Prostate gland (tissue), 2 donors: ENCODE measurements around the gene HAGH.
"Not testable (repeated sequence)": the region's sequence is repeated elsewhere in the genome, so short reads cannot be mapped to it uniquely, and the experiment has no call there.

ENCODE experiments used
- POLR2A ChIP-seq: fragments of 450-650 bp; IDR thresholded peaks from one replicate; pipeline ENCODE4 v1.6.1; 2016; ENCODE audit warnings: antibody characterized with exemption, mild to moderate bottlenecking
- TF ChIP-seq, protein P1 (sequence below), 4 experiments: fragments of 200-600 bp in 2 of 4; fragments of 450-650 bp in 2 of 4; sonication (generic) in 2 of 4; IDR thresholded peaks; 1 replicate in 3 of 4; 2 replicates in 1 of 4; pipeline ENCODE4 v1.5.1; 2016 to 2019; ENCODE audit warnings: antibody characterized with exemption in 4 of 4, mild to moderate bottlenecking in 2 of 4, moderate library complexity in 2 of 4

DNA sequence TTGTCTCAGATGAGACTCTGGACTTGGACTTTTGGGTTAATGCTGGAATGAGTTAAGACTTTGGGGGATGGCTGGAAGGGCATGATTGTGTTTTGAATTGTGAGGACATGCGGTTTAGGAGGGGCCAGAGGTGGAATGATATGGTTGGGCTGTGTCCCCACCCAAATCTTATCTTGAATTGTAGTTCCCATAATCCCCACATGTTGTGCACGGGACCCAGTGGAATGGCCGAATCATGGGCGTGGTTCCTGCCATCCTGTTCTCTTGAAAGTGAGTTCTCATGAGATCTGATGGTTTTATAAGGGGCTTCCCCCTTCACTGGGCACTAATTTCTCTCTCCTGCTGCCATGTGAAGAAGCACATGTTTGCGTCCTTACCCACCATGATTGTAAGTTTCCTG, 27.4 kb downstream of the HAGH start:
- TF ChIP-seq, protein P1, sequence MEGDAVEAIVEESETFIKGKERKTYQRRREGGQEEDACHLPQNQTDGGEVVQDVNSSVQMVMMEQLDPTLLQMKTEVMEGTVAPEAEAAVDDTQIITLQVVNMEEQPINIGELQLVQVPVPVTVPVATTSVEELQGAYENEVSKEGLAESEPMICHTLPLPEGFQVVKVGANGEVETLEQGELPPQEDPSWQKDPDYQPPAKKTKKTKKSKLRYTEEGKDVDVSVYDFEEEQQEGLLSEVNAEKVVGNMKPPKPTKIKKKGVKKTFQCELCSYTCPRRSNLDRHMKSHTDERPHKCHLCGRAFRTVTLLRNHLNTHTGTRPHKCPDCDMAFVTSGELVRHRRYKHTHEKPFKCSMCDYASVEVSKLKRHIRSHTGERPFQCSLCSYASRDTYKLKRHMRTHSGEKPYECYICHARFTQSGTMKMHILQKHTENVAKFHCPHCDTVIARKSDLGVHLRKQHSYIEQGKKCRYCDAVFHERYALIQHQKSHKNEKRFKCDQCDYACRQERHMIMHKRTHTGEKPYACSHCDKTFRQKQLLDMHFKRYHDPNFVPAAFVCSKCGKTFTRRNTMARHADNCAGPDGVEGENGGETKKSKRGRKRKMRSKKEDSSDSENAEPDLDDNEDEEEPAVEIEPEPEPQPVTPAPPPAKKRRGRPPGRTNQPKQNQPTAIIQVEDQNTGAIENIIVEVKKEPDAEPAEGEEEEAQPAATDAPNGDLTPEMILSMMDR (IDR thresholded peaks at IDR 0.05) = not testable (repeated sequence)
- TF ChIP-seq POLR2A = not testable (repeated sequence)
